DMS53 treated with DMSO at 0.1 percent for 48 hours (cell line): ENCODE measurements around the gene BTN2A1.
"Not testable (repeated sequence)": the region's sequence is repeated elsewhere in the genome, so short reads cannot be mapped to it uniquely, and the experiment has no call there.

Experiments used
- DNase-seq: peaks from one replicate; lab custom pipeline; 2025; ENCODE audit not compliant: unreplicated experiment; lab: John Stamatoyannopoulos, UW

BTN2A1 gene

DNA sequence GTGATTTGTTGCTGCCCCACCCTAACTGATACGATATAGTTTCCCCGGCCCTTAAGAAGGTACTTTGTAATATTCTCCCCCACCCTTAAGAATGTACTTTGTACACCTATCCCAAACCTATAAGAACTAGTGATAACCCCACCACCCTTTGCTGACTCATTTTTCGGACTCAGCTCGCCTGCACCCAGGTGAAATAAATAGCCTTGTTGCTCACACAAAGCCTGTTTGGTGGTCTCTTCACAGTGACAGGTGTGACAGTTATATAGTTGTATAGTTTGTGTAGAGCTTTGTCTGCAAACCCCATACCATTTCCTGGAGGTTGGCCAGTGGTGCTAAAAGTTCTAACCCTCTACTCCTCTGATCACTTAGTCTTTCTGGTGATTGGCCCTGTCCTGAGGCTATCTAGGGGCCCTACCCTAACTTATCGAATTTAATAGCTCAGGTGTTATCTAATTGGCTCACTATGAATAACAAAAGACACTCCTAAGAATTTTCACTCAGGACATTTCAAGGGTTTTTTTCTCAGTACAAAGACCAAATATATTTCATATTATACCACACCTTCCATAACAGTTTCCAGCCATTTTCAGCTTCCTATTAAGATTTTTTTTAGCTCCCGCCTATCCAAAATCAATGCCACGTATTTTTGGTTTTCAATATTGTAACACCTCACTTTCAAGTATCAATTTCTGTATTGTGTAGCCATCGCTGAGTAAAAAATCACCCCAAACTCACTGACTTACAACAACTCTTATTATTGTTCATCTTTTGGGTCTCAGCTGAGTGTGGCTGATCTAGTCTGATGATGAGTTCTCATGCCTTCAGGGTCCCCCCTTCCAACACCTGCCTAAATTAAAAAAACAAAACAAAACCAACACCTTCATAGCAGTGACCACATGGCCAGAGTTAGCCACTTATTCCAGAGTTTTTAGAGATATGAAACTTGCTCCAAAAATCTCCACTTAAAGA lies 32.5 kb downstream of the BTN2A1 start:
- DNase-seq: no peak

GRCh38 chr6:26491604-26492003 lies 33.8 kb downstream of the BTN2A1 start:
- no peak for DNase-seq

DNA sequence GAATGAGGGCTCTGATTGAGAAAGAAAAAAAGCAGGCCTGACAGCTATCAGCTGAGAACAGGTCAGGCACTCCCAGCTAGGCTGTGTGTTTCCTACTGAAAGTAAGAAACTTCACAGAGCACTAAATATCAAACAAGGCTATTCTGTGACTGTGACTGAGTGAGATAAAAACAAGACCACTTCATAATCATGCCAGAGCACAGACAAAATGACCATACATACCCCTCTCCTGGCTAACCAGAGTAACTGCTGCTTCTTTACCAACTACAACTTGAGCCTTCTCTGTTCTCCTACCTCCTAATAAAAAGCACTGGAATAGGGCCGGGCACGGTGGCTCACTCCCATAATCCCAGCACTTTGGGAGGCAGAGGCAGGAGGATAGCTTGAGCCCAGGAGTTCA lies 35.5 kb downstream of the BTN2A1 start:
- no peak for DNase-seq

DNA sequence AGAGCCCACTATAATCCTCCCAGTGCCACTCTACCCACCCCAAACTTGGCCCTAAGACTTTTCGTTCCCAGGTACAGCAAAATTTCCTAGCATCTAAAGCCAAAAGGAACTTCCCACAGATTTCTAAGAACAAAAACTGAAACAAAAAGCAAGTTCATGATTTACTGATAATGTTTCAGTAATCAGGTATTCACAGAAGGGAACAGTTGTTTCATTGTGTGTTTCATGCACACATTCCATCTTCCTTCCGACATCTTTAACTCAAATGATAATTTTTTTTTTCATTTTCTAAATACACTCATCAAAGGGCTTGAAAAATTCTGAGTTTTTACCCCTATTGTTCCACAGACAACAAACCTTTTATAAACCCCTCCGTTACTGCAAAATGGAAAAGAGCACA lies 36.4 kb downstream of the BTN2A1 start:
- no peak for DNase-seq

GRCh38 chr6:26495281-26495680 lies 37.5 kb downstream of the BTN2A1 start:
- no peak for DNase-seq

DNA sequence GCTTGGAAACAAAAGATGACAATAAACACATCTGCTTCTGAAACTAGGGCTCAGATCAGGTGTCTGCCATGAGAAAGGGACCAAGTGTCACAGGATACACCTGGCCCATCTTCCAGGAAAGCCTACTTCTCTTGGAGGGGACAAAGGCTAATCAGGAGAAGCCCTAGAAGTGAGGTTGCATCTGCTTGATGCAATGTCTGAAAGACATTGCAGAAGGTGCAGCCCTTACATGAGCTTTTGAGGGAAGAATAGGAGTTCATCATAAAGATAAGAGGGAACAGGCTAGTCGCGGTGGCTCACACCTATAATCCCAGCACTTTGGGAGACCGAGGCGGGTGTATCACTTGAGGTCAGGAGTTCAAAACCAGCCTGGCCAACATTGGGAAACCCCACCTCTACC lies 39.9 kb downstream of the BTN2A1 start:
- no peak for DNase-seq

- DNase-seq: no peak
Observed at GRCh38 chr6:26500102-26500501, 42.3 kb downstream of the BTN2A1 start, which contains the start of gene BTN1A1. BTN1A1 (plus strand) TSS chr6:26500303; CDS start chr6:26501287, 984 bp downstream.

- peak; percentile 33 for DNase-seq
Observed at GRCh38 chr6:26501482-26501986, 43.8 kb downstream of the BTN2A1 start.

- DNase-seq: peak; percentile 48
Observed at GRCh38 chr6:26502165-26502564, 44.4 kb downstream of the BTN2A1 start.

DNA sequence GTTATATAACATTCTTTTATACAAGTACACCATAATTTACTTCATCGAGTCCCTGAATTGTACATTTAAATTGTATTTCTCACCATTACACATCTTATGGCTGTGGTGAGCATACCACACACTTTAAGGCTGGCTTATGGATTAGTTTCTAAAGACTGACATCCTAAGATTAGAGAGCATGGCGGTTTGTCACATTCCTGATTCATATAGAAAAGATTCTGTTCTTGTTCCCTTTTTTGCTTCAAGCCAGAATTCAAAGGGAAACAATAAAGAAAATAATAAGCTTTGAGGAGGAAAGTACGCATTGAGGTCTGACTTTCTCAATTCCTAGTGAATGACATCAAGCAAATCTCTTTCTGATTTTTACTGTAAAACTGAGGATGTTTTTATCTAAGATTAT lies 44.9 kb downstream of the BTN2A1 start:
- DNase-seq: no peak

DNA sequence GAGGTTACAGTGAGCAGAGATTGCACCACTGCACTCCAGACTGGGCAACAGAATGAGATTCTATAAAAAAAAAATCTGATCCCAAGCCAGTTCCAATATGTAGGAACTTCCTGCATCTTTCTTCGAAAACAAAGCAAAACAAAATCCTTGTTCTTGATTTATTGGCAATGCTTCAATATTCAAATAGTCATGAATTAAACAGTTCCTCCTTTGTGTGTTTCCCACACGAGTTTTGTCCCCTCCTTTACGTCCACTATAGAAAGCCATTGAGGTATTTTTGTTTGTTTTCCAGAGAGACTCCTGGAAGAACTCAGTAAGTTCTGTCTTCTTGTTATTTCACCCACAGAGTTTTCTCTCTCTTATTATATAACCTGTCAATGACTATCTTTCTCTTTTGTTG lies 49.9 kb downstream of the BTN2A1 start:
- no peak for DNase-seq

DNA sequence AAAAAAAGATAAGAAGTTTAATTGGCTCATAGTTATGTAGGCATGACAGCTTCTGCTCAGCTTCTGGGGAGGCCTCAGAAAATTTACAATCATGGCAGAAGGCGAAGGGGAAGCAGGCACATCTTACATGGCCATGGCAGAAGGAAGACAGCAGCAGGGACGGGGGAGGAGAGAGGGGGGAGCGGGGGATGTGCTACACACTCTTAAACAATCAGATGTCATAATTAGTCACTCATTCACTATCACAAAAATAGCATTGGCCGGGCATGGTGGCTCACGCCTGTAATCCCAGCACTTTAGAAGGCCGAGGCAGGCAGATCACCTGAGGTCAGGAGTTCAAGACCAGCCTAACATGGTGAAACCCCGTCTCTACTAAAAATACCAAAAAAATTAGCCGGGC lies 53.3 kb downstream of the BTN2A1 start:
- DNase-seq: not testable (repeated sequence)

DNA sequence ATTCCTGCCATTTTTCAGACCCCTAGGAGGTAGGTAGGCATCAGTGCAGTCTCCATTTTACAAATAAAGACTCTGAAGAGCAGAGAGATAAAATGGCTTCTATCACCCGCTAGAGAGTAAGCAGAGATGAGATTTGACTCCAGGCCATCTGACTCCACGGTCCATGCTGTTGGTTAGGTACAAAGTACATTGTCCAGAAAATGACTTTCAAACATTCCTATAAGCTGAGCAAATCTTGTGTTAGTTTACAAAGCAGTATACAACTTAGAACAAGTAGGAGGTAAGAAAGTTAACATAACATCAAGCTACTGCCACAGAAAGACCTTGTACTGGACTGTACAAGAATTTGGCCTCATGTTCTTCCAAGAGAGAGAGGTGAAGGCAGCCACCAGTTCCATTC lies 57.2 kb downstream of the BTN2A1 start:
- no peak for DNase-seq

DNA sequence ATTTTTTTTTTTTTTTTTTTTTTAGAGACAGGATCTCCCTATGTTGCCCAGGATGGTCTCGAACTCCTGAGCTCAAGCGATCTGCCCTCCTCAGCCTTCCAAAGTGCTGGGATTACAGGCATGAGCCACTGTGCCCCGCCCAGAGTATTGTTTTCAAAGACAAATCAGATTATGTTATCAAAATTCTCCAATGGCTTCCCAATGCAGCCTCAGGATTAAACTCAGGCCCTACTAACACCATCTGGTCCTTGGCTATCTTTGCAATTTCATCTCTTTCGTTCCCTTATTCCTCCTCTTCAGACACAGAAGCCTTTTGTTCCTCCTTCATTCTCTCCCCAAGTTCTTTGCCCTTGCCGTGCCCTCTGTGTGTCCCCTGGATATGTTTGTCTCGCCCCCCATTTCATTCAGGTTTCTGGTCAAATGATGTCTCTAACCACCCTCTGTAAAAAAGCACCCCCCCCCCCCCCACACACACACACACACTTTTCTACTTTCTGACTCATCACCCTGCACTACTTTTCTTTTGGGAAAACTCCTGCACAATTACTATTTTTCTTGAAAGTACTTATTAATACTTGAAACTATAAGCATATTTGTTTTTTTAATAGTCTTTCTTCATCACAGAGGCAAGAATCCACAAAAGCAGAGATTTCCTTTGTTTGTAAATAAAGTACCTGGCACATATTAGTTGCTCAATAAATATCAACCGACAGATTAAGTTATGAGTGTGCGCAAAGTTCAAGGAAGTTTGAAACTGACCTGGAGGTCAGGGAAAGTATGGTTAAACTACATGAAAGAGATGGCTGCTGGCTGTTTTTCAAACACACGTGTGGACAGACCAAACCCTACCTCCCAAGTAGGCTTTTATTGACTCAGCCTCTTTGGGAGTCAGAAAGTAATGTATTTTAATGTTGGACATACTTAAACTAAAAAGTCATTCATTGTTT lies 59.0 kb downstream of the BTN2A1 start:
- DNase-seq: no peak
